Adrenal gland (tissue), 5 donors: ENCODE results near the gene PAQR6.

Experiments
- CTCF ChIP-seq, 6 experiments: fragments of 450-650 bp in 4 of 6; fragments of 200-600 bp in 2 of 6; sonication (generic) in 1 of 6; IDR thresholded peaks; 1 replicate in 5 of 6; 2 replicates in 1 of 6; pipeline versions ENCODE4 v1.5.1 to v1.8.0; 2016 to 2021; ENCODE audit warnings: antibody characterized with exemption in 6 of 6, mild to moderate bottlenecking in 2 of 6, moderate library complexity in 1 of 6
- POLR2A ChIP-seq, 2 donors: fragments of 450-650 bp; IDR thresholded peaks; one replicate each; pipeline ENCODE4 v1.6.1; 2017; ENCODE audit warnings: antibody characterized with exemption in 2 of 2, mild to moderate bottlenecking in 2 of 2, moderate library complexity in 1 of 2
- donor health status: DM: no; HTN: no; CAD: no.

DNA sequence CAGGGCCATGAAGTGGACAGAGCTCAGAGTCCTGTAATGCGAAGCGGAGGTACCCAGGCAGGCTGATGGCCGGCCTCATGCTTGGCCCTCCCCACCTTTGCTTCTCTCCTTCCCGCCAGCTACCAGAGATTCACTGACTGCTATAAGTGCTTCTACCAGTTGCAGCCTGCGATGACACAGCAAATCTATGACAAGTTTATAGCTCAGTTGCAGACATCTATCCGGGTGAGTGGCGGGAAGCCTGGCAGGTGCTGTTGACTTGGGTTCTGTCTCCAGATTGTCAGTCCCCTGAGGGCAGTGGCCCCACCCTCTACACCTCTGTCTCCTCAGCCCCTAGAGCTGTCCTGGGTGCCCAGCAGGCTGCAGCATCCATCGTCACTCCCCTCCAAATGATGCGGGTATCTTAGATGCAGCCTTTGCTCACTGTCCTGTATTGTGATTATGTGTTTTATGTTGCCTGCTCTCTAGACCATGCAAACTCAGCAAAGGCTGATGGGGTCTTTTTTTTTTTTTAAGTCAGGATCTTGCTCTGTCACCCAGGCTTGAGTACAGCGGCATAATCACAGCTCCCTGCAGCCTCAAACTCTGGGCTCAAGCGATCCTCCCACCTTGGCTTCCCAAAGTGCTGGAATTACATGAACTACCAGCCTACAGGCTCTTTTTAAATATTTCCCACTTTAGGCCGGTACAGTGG is 15.5 kb downstream of the PAQR6 start:
- TF ChIP-seq CTCF (IDR thresholded peaks at IDR 0.05) (no peak), POLR2A (IDR thresholded peaks at IDR 0.05) (no peak)
